HepG2 (cell line): ENCODE results near the gene PSMC4. TPM values are rescaled to one million over a fixed set of nuclear protein-coding genes. Genes with fewer than 3 reads are reported as not detected.

ENCODE experiments used
- ATAC-seq: fragments of 200-7000 bp; cut with Tn5 transposase; 3 replicates; pipeline ENCODE4 v1.9.1; 2020; ENCODE audit warnings: mild to moderate bottlenecking, moderate library complexity
- BruUV-seq: library from RNA; stranded (reverse); fragments of 400-500 nt; replicated peaks from 2 replicates; lab custom pipeline; 2021; lab: Mats Ljungman, UMichigan
- CTCF ChIA-PET: fragments of 300-600 bp; formaldehyde crosslinking; extraction: SDS; loops from one replicate; lab custom pipeline; 2021; ENCODE audit warnings: low total read pairs, inconsistent platforms, low intra/inter-chr PET ratio; lab: Yijun Ruan, JAX
- POLR2A ChIA-PET: fragments of 350-600 bp; sonication (Branson Sonifier 250); formaldehyde crosslinking; loops from one replicate; lab custom pipeline; 2020; ENCODE audit warnings: antibody characterized with exemption, inconsistent platforms; lab: Yijun Ruan, JAX
- DNase-seq: peaks from one replicate; pipeline ENCODE4 v3.0.0-alpha.2; 2015; ENCODE audit warnings: low spot score
- FAIRE-seq: peaks from 3 replicates; lab custom pipeline; 2011; peaks lifted over from hg19 to GRCh38; lab: Jason Lieb, UNC
- H2AFZ ChIP-seq: one replicate; pipeline ENCODE4 v1.6.1; 2011; ENCODE audit warnings: low read length, inconsistent platforms
- H3K27ac ChIP-seq: fragments of 300-600 bp; 3 replicates; pipeline ENCODE4 v1.8.0; 2011; ENCODE audit warnings: mixed run types, mild to moderate bottlenecking, mixed read lengths, low read length, inconsistent platforms; ENCODE audit not compliant: insufficient read depth; ENCODE audit errors: extremely low read length
- H3K27me3 ChIP-seq, 2 experiments: fragments of 200-600 bp in 1 of 2; 2 replicates in 1 of 2; 3 replicates in 1 of 2; pipeline versions ENCODE4 v1.6.0 to v1.8.0; 2011; ENCODE audit warnings: low read length in 2 of 2, mild to moderate bottlenecking in 2 of 2, moderate library complexity in 2 of 2, inconsistent platforms in 1 of 2; ENCODE audit not compliant: insufficient read depth in 2 of 2, control insufficient read depth in 1 of 2
- H3K36me3 ChIP-seq, 2 experiments: fragments of 200-600 bp in 1 of 2; replicated peaks in 1 of 2; 2 replicates in 1 of 2; 3 replicates in 1 of 2; pipeline versions ENCODE4 v1.5.1 to v1.8.0; 2011; ENCODE audit warnings: low read length in 2 of 2, inconsistent platforms in 1 of 2; ENCODE audit not compliant: insufficient read depth in 2 of 2, control insufficient read depth in 1 of 2
- H3K4me1 ChIP-seq: 2 replicates; pipeline ENCODE4 v1.5.1; 2012; ENCODE audit warnings: low read length, inconsistent platforms; ENCODE audit not compliant: insufficient read depth
- H3K4me2 ChIP-seq: 2 replicates; pipeline ENCODE4 v1.6.0; 2011; ENCODE audit warnings: low read depth, low read length, inconsistent platforms
- H3K4me3 ChIP-seq, 3 experiments: fragments of 200-600 bp in 1 of 3; sonication (generic), shearing (Covaris generic) in 1 of 3; replicated peaks in 1 of 3; 2 replicates each; pipeline ENCODE4 v1.5.1; 2011 to 2016; ENCODE audit warnings: low read length in 3 of 3, inconsistent platforms in 2 of 3, low read depth in 2 of 3, mild to moderate bottlenecking in 2 of 3, control low read depth in 1 of 3, mixed read lengths in 1 of 3; ENCODE audit not compliant: insufficient read depth in 1 of 3
- H3K79me2 ChIP-seq: one replicate; pipeline ENCODE4 v1.6.1; 2011; ENCODE audit warnings: low read length, inconsistent platforms; ENCODE audit not compliant: insufficient read depth
- H3K9ac ChIP-seq: 2 replicates; pipeline ENCODE4 v1.6.0; 2011; ENCODE audit warnings: mild to moderate bottlenecking, low read depth, low read length, inconsistent platforms; ENCODE audit not compliant: insufficient read depth
- H3K9me3 ChIP-seq: 2 replicates; pipeline ENCODE4 v1.5.1; 2012; ENCODE audit warnings: mild to moderate bottlenecking, low read length
- H4K20me1 ChIP-seq: 2 replicates; pipeline ENCODE4 v1.6.0; 2011; ENCODE audit warnings: inconsistent platforms, mild to moderate bottlenecking, low read length, moderate library complexity; ENCODE audit not compliant: insufficient read depth
- AGO2 ChIP-seq: fragments of 200-400 bp; formaldehyde crosslinking; optimal IDR thresholded peaks from 2 replicates; pipeline ENCODE3; 2017; ENCODE audit warnings: mild to moderate bottlenecking, low read depth, low read length, moderate library complexity
- EED ChIP-seq: sonication (generic); formaldehyde crosslinking; IDR thresholded peaks from 2 replicates; pipeline ENCODE4 v1.5.0; 2020; ENCODE audit warnings: mild to moderate bottlenecking, missing genetic modification reagents
- KDM5A ChIP-seq: fragments of 200-600 bp; sonication (generic); IDR thresholded peaks from 2 replicates; pipeline ENCODE4 v1.7.0; 2018; ENCODE audit warnings: antibody characterized with exemption, mild to moderate bottlenecking, low read length, borderline replicate concordance
- RARA ChIP-seq: IDR thresholded peaks from 2 replicates; pipeline ENCODE4 v1.6.1; 2016; ENCODE audit warnings: missing genetic modification reagents, missing compliant biosample characterization
- RBFOX2 ChIP-seq: fragments of 200-400 bp; formaldehyde crosslinking; IDR thresholded peaks from 2 replicates; pipeline ENCODE4 v1.6.1; 2017; ENCODE audit warnings: low read depth, mild to moderate bottlenecking, low read length
- ZSCAN30 ChIP-seq: sonication (generic); formaldehyde crosslinking; IDR thresholded peaks from 2 replicates; pipeline ENCODE4 v1.5.0; 2020; ENCODE audit warnings: mild to moderate bottlenecking, missing genetic modification reagents
- WGBS: methylation state at CpG from one replicate; pipeline ENCODE4 v1.1.6; 2017; ENCODE audit warnings: low lambda C conversion rate; 5-methylcytosine and 5-hydroxymethylcytosine counted together
- in situ Hi-C: cut with HindIII; loops from 2 replicates; pipeline ENCODE4 v1.10.0; 2017; ENCODE audit warnings: low pct_unique_long_range_greater_than_20kb; ENCODE audit not compliant: extremely low pct_ligation_motif_present
- intact Hi-C: fragments of 100-400 bp; cut with micrococcal nuclease; formaldehyde crosslinking; loops from one replicate; pipeline ENCODE4 v1.10.0; 2022; ENCODE audit not compliant: unreplicated experiment
- polyA plus RNA-seq, 8 experiments: library from polyadenylated mRNA; depleted of rRNA in 3 of 8; stranded (reverse) in 7 of 8; unstranded in 1 of 8; fragments of >200 nt; fragmentation: Illumina TruSeq in 4 of 8; extraction: Trizol in 4 of 8; gene quantifications; 2 replicates each; pipeline versions ENCODE4 v1.2.1 to v1.2.3, GENCODE V29; 2011 to 2016; ENCODE audit warnings: low read depth in 4 of 8, missing spikeins in 1 of 8, mixed read lengths in 1 of 8; ENCODE audit not compliant: insufficient read depth in 1 of 8
- total RNA-seq, 5 experiments: library from RNA; depleted of rRNA; stranded (reverse); fragments of >200 nt; fragmentation: Illumina TruSeq; extraction: Trizol; gene quantifications; 2 replicates each; pipeline ENCODE4 v1.2.3, GENCODE V29; 2016; ENCODE audit warnings: low read depth in 1 of 5
- TF ChIP-seq, protein P1 (sequence below): IDR thresholded peaks from 2 replicates; pipeline ENCODE4 v1.6.1; 2016; ENCODE audit warnings: mild to moderate bottlenecking
- TF ChIP-seq, protein P2 (sequence below): sonication (generic); formaldehyde crosslinking; IDR thresholded peaks from 2 replicates; pipeline ENCODE4 v1.8.0; 2022; ENCODE audit warnings: mild to moderate bottlenecking, missing genetic modification reagents, moderate library complexity

The PSMC4 gene
- total and polyA plus RNA-seq, 2 of the 13 experiments (the other 11 are each of a cell fraction or from before 2014, with no cell fraction given), result 49.9 to 160 TPM

DNA sequence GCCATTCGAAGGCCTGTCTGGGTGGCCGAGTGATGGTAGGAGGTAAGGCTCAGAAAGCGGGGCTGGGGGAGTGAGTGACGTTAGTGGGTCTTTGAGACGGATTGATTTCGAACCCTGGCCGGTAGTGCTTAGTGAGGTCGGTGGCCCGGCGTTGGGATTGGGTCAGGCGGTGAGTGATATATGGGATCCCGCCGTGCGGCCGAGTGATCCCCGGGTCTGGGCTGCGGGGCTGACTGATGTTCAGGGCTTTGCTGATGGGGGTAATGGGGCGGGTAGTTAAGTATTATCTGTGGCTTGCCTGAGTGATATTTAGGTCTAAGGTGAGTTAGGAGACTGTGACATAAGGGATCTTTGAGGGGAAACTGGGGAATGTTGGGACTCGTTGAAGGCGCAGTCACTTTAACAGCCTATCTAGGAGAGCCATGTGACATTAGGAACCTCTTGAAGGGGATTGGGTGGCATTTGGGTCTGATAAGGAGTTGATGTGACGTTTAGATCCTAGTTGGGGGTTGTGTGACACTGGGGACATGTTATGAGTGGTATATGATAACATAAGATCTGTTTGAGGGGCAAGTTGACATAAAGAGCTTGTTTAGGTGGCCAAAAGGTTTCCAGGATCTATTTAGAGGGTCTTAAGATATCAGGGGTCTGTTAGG, 543 bp downstream of the PSMC4 start (continued):
- TF ChIP-seq KDM5A, result peak; percentile 68; the same call in 1 of the 2 replicates
- TF ChIP-seq, protein P1, sequence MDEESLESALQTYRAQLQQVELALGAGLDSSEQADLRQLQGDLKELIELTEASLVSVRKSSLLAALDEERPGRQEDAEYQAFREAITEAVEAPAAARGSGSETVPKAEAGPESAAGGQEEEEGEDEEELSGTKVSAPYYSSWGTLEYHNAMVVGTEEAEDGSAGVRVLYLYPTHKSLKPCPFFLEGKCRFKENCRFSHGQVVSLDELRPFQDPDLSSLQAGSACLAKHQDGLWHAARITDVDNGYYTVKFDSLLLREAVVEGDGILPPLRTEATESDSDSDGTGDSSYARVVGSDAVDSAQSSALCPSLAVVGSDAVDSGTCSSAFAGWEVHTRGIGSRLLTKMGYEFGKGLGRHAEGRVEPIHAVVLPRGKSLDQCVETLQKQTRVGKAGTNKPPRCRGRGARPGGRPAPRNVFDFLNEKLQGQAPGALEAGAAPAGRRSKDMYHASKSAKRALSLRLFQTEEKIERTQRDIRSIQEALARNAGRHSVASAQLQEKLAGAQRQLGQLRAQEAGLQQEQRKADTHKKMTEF, result no peak
- 0 out of 2 replicates have a peak, but pooled peaks have one; percentile 53 for TF ChIP-seq ZSCAN30 (CRISPR knock-in tag)
- TF ChIP-seq, protein P2, sequence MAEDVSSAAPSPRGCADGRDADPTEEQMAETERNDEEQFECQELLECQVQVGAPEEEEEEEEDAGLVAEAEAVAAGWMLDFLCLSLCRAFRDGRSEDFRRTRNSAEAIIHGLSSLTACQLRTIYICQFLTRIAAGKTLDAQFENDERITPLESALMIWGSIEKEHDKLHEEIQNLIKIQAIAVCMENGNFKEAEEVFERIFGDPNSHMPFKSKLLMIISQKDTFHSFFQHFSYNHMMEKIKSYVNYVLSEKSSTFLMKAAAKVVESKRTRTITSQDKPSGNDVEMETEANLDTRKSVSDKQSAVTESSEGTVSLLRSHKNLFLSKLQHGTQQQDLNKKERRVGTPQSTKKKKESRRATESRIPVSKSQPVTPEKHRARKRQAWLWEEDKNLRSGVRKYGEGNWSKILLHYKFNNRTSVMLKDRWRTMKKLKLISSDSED, result 0 out of 2 replicates have a peak, but pooled peaks have one; percentile 36
- no peak for TF ChIP-seq RARA

GRCh38 chr19:39974377-39975155, 3.6 kb downstream of the PSMC4 start:
- Histone ChIP-seq H3K9ac (no peak overlapping the region), H3K4me1 (peaks cover 26% of the 10 kb centered on the region), H3K36me3 (peaks cover 18 to 54% of the 10 kb centered on the region in 2 experiments), H3K9me3 (no peaks in the 10 kb centered on the region), H3K79me2 (peaks cover 21% of the 10 kb centered on the region)
- POLR2A ChIA-PET, result no interaction called here
- no peak for FAIRE-seq
- BruUV-seq, result no TSS peak
- TF ChIP-seq AGO2 (peak; percentile 65), EED (CRISPR knock-in tag) (no peak), RBFOX2 (0 out of 2 replicates have a peak, but pooled peaks have one; percentile 35)
- TF ChIP-seq, all 625 proteins: peak for 2
- Histone ChIP-seq H3K4me2 (no peak overlapping the region), H2AFZ (no peak overlapping the region), H3K27me3 (no peaks in the 10 kb centered on the region; a peak in 1 of 5 replicates), H3K4me3 (no peak overlapping the region), H4K20me1 (no peaks in the 10 kb centered on the region), H3K27ac (no peak overlapping the region)
- whole genome bisulfite sequencing, result 90% methylated on average over 22 of the region's 24 CpGs
- CTCF ChIA-PET, result no interaction called here
- intact Hi-C loops (no loop called here), in situ Hi-C loops (loop anchor here (5.0 kb wide), 1 partner anchor 82 kb away; no protein-coding TSS in a partner anchor)
- DNase-seq (no peak), ATAC-seq (no peak)
